Peyer's patch (tissue), 4 donors: Measurements from ENCODE around the gene ARHGAP28.

Experiments
- POLR2A ChIP-seq, 2 donors: fragments of 450-650 bp; IDR thresholded peaks; one replicate each; pipeline ENCODE4 v1.5.1; 2017; ENCODE audit warnings: antibody characterized with exemption in 2 of 2, mild to moderate bottlenecking in 2 of 2, moderate library complexity in 2 of 2
- TF ChIP-seq, protein P1 (sequence below), 6 experiments: fragments of 450-650 bp in 4 of 6; fragments of 200-600 bp in 2 of 6; sonication (generic) in 1 of 6; IDR thresholded peaks; one replicate each; pipeline ENCODE4 v1.5.1; 2017 to 2019; ENCODE audit warnings: antibody characterized with exemption in 6 of 6, mild to moderate bottlenecking in 3 of 6, moderate library complexity in 1 of 6

DNA sequence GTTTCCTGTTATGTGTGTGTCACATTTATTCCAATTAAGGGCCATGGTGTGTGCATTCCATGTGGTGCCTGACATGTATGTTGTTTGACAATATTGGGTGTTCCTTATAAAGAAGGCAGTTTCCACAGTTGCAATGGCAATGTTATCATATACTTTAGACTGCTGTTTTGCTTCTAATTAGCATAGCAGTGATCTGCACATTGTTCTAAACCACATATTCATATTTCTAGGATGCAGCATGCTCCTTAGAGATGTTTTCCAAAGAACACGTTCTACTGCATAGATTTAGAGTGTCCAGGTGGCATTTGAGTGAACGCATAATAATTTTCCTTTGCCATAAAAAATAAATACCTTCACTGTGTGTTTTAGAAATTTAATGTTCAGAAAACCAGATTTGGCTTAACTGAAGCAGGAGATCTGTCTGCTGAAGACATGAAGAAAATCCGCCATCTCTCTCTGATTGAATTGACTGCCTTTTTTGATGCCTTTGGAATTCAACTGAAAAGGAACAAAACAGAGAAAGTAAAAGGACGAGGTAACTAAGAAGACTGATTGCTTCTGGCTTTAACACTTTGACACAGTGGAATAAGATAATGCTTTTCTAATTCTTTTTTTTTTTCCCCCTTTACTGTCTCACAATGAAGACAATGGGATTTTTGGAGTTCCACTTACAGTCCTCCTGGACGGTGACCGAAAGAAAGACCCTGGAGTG lies 143.7 kb downstream of the ARHGAP28 start:
- TF ChIP-seq, protein P1, sequence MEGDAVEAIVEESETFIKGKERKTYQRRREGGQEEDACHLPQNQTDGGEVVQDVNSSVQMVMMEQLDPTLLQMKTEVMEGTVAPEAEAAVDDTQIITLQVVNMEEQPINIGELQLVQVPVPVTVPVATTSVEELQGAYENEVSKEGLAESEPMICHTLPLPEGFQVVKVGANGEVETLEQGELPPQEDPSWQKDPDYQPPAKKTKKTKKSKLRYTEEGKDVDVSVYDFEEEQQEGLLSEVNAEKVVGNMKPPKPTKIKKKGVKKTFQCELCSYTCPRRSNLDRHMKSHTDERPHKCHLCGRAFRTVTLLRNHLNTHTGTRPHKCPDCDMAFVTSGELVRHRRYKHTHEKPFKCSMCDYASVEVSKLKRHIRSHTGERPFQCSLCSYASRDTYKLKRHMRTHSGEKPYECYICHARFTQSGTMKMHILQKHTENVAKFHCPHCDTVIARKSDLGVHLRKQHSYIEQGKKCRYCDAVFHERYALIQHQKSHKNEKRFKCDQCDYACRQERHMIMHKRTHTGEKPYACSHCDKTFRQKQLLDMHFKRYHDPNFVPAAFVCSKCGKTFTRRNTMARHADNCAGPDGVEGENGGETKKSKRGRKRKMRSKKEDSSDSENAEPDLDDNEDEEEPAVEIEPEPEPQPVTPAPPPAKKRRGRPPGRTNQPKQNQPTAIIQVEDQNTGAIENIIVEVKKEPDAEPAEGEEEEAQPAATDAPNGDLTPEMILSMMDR (IDR thresholded peaks at IDR 0.05): no peak
- no peak for TF ChIP-seq POLR2A (IDR thresholded peaks at IDR 0.05)
